ENCODE results near the gene PHC3. TPM values are rescaled to one million over a fixed set of nuclear protein-coding genes. Genes with fewer than 3 reads are reported as not detected.

The PHC3 gene
- total and polyA plus RNA-seq, 8 donors, result 4.7 to 253 (median 92.5) TPM

GRCh38 chr3:170080605-170081004 is 100.9 kb downstream of the PHC3 start:
- H3K27ac ChIP-seq, result peak overlapping the region in 1 of 5 donors; percentile 36
- peaks cover 0 to 17% (median 7%) of the 10 kb centered on the region in 4 donors for H3K4me1 ChIP-seq
- 82 to 91% (median 86%) methylated on average over 4 of the region's 4 CpGs for WGBS, 5 donors
- H3K4me3 ChIP-seq, result no peak overlapping the region
- no peaks in the 10 kb centered on the region for H3K27me3 ChIP-seq
- peaks cover 0 to 47% (median 34%) of the 10 kb centered on the region in 4 donors for H3K36me3 ChIP-seq
- no peaks in the 10 kb centered on the region for H3K9me3 ChIP-seq
- TF ChIP-seq EP300 (IDR thresholded peaks at IDR 0.05), result no peak
- TF ChIP-seq POLR2A (IDR thresholded peaks at IDR 0.05), result no peak
- TF ChIP-seq CTCF (IDR thresholded peaks at IDR 0.05), result no peak
- TF ChIP-seq POLR2AphosphoS5 (IDR thresholded peaks at IDR 0.05), result no peak
- DNase-seq, result no peak
- intact Hi-C loops (cut with DNase I; ENCODE audit: low total_unique reads), result no loop called here

GRCh38 chr3:170079536-170080165 is 101.9 kb downstream of the PHC3 start:
- H3K27ac ChIP-seq, result peak overlapping the region in 1 of 5 donors; percentile 36
- intact Hi-C loops (cut with DNase I; ENCODE audit: low total_unique reads), result no loop called here
- TF ChIP-seq CTCF (IDR thresholded peaks at IDR 0.05) (no peak), POLR2A (IDR thresholded peaks at IDR 0.05) (no peak), EP300 (IDR thresholded peaks at IDR 0.05) (no peak), POLR2AphosphoS5 (IDR thresholded peaks at IDR 0.05) (no peak)
- H3K27me3 ChIP-seq, result no peaks in the 10 kb centered on the region
- no peak overlapping the region for H3K4me3 ChIP-seq
- DNase-seq, result peak in 1 of 2 donors; percentile 51
- 23 to 48% (median 39%) methylated on average over 2 of the region's 2 CpGs for WGBS, 5 donors
- H3K9me3 ChIP-seq, result no peaks in the 10 kb centered on the region
- peaks cover 0 to 37% (median 24%) of the 10 kb centered on the region in 4 donors for H3K36me3 ChIP-seq
- H3K4me1 ChIP-seq, result peaks cover 0 to 17% (median 7%) of the 10 kb centered on the region in 4 donors

GRCh38 chr3:170078620-170079281 is 102.8 kb downstream of the PHC3 start:
- DNase-seq, result peak in 1 of 2 donors; percentile 46
- Histone ChIP-seq H3K4me1 (peaks cover 0 to 17% (median 7%) of the 10 kb centered on the region in 4 donors), H3K4me3 (no peak overlapping the region), H3K9me3 (no peaks in the 10 kb centered on the region), H3K36me3 (peaks cover 0 to 28% (median 16%) of the 10 kb centered on the region in 4 donors), H3K27ac (peak overlapping the region in 2 of 5 donors; percentile 36 to 44), H3K27me3 (no peaks in the 10 kb centered on the region)
- TF ChIP-seq EP300 (IDR thresholded peaks at IDR 0.05) (no peak), CTCF (IDR thresholded peaks at IDR 0.05) (no peak), POLR2AphosphoS5 (IDR thresholded peaks at IDR 0.05) (no peak), POLR2A (IDR thresholded peaks at IDR 0.05) (no peak)
- intact Hi-C loops (cut with DNase I; ENCODE audit: low total_unique reads), result no loop called here
- WGBS, 5 donors, result 50 to 64% (median 54%) methylated on average over 13 of the region's 13 CpGs

GRCh38 chr3:170077361-170077760 is 104.2 kb downstream of the PHC3 start:
- WGBS, 5 donors, result 69 to 78% (median 73%) methylated on average over 10 of the region's 10 CpGs
- Histone ChIP-seq H3K27ac (no peak overlapping the region), H3K4me1 (peaks cover 0 to 17% (median 7%) of the 10 kb centered on the region in 4 donors), H3K36me3 (peaks cover 0 to 16% (median 2%) of the 10 kb centered on the region in 4 donors), H3K9me3 (no peaks in the 10 kb centered on the region), H3K27me3 (no peaks in the 10 kb centered on the region), H3K4me3 (no peak overlapping the region)
- DNase-seq, result peak in 1 of 2 donors; percentile 24
- TF ChIP-seq EP300 (IDR thresholded peaks at IDR 0.05) (no peak), CTCF (IDR thresholded peaks at IDR 0.05) (no peak), POLR2A (IDR thresholded peaks at IDR 0.05) (no peak), POLR2AphosphoS5 (IDR thresholded peaks at IDR 0.05) (no peak)
- intact Hi-C loops (cut with DNase I; ENCODE audit: low total_unique reads), result no loop called here
